Cardiac muscle cell (in vitro differentiated cells and primary cell): ENCODE data around the gene CARD9. TPM values are rescaled to one million over a fixed set of nuclear protein-coding genes. Genes with fewer than 3 reads are reported as not detected.

ENCODE experiments used
- DNase-seq, 2 donors: peaks; one replicate each; pipeline versions ENCODE4 v3.0.0 to v3.0.0-alpha.2; 2010 to 2017; ENCODE audit warnings: low read depth in 1 of 2, low spot score in 1 of 2
- H3K27ac ChIP-seq: fragments of 200-600 bp; sonication (generic); 2 replicates; pipeline ENCODE4 v1.5.1; 2016
- H3K27me3 ChIP-seq: fragments of 200-600 bp; sonication (generic); 2 replicates; pipeline ENCODE4 v1.6.0; 2016; ENCODE audit warnings: control low read depth
- H3K36me3 ChIP-seq: fragments of 200-600 bp; sonication (generic); 2 replicates; pipeline ENCODE4 v1.5.1; 2016; ENCODE audit warnings: control low read depth
- H3K4me1 ChIP-seq: fragments of 200-600 bp; sonication (generic); 2 replicates; pipeline ENCODE4 v1.8.1; 2017; ENCODE audit warnings: low read depth, mild to moderate bottlenecking, mixed run types
- H3K4me3 ChIP-seq: fragments of 200-600 bp; sonication (generic); 2 replicates; pipeline ENCODE4 v1.5.1; 2016; ENCODE audit warnings: mild to moderate bottlenecking
- H3K9me3 ChIP-seq: fragments of 200-600 bp; sonication (generic); 2 replicates; pipeline ENCODE4 v1.5.1; 2017; ENCODE audit warnings: low read depth, mild to moderate bottlenecking, control low read depth
- polyA plus RNA-seq: library from polyadenylated mRNA; unstranded; fragments of >200 nt; fragmentation: Nextera tagmentation; extraction: Ambion mirVana; gene quantifications from 2 replicates; pipeline ENCODE4 v1.2.1, GENCODE V29; 2016
- total RNA-seq: library from RNA; depleted of rRNA; stranded (reverse); fragments of >200 nt; gene quantifications from 2 replicates; pipeline ENCODE4 v1.2.3, GENCODE V29; 2016
- TF ChIP-seq, protein P1 (sequence below): IDR thresholded peaks from 2 replicates; pipeline ENCODE4 v1.5.1; 2012; ENCODE audit warnings: low read depth, mild to moderate bottlenecking, low read length

The CARD9 gene
- total and polyA plus RNA-seq, 2 experiments from 2014 or later = 2.1 TPM

DNA sequence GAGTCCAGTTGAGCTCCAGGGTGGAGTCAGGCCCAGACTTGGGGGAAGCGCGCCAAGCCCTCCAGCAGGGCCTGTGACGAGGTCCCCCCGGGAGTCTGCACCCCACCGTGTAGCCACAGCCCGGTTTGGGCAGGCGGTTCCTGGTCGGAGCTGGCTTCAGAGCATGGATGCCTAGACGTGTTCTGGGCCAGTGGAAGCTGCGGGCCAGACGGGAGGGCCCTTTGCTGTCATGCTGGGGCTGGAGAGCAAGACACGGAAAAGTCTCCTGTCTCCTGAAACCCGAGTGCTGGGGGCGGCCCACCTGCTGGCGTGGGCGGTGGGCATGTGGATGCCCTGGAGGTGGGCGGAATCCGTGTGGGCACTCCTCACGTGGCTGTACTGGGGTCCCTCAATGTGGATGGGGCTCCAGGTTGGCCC is 44.2 kb downstream of the CARD9 start:
- Histone ChIP-seq H3K4me1 (peaks cover 40% of the 10 kb centered on the region), H3K9me3 (no peaks in the 10 kb centered on the region), H3K27me3 (no peaks in the 10 kb centered on the region), H3K4me3 (peak overlapping the region; percentile 81), H3K27ac (peak overlapping the region; percentile 78), H3K36me3 (no peaks in the 10 kb centered on the region)
- peak in 1 of 2 donors; percentile 7 for DNase-seq
- TF ChIP-seq, protein P1, sequence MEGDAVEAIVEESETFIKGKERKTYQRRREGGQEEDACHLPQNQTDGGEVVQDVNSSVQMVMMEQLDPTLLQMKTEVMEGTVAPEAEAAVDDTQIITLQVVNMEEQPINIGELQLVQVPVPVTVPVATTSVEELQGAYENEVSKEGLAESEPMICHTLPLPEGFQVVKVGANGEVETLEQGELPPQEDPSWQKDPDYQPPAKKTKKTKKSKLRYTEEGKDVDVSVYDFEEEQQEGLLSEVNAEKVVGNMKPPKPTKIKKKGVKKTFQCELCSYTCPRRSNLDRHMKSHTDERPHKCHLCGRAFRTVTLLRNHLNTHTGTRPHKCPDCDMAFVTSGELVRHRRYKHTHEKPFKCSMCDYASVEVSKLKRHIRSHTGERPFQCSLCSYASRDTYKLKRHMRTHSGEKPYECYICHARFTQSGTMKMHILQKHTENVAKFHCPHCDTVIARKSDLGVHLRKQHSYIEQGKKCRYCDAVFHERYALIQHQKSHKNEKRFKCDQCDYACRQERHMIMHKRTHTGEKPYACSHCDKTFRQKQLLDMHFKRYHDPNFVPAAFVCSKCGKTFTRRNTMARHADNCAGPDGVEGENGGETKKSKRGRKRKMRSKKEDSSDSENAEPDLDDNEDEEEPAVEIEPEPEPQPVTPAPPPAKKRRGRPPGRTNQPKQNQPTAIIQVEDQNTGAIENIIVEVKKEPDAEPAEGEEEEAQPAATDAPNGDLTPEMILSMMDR = no peak

DNA sequence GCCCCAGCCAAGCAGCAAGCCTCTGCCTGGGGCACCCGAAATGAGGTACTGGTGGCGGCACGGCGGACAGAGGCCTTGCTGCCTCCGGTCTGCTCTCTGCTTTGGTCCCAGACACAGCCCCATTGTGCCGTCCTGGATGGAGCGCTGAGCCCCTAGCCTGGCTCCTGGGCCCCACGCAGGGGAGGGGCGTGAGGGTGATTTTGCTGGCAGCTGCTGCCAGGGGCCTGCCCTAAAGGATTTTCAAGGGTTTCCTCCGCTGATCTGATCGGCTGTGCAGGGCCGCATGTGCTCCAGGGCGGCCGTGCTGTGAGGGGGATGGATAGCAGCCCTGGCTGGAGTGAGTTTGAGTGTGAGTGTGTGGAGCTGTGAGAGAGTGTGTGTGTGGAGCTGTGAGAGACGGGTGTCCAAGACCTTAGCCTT is 44.8 kb downstream of the CARD9 start:
- TF ChIP-seq, protein P1 = no peak
- Histone ChIP-seq H3K27me3 (no peaks in the 10 kb centered on the region), H3K27ac (peak overlapping the region; percentile 78), H3K4me1 (peaks cover 41% of the 10 kb centered on the region), H3K36me3 (no peaks in the 10 kb centered on the region), H3K9me3 (no peaks in the 10 kb centered on the region), H3K4me3 (peak overlapping the region; percentile 81)
- DNase-seq = peak; percentile 68 to 83

DNA sequence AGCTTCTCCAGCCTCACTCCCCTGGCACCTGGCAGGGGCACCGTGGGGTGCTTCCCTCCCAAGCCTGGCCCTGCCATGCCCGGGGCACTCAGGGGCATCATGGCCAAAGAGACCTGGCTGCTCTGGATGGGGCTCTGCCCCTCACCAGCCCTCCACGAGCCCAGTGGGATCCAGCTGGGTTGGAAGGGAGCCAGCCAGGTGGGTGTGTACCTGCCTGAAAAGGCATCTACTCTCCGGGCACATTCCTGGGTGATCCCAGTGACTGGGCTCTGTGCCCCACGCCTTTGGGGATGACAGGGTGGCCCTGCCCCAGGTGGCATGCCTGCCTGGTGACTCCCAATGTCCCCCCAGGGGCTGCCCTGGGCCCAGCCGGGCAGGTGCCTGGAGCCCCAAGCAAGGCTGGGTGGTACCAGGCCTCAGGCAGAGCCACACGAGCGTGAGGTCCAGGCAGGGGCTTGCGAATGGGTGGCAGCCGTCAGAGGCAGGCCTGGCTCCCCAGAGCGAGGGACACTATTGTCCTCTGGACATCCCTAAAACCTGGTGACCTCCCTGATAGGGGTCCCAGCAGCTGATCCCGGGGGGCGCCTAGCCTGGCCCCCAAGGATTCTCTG is 45.4 kb downstream of the CARD9 start:
- peak overlapping the region; percentile 78 for H3K27ac ChIP-seq
- TF ChIP-seq, protein P1 = no peak
- peak in 1 of 2 donors; percentile 24 for DNase-seq
- H3K4me3 ChIP-seq = peak overlapping the region; percentile 81
- no peaks in the 10 kb centered on the region for H3K36me3 ChIP-seq
- no peaks in the 10 kb centered on the region for H3K27me3 ChIP-seq
- peaks cover 41% of the 10 kb centered on the region for H3K4me1 ChIP-seq
- H3K9me3 ChIP-seq = no peaks in the 10 kb centered on the region

DNA sequence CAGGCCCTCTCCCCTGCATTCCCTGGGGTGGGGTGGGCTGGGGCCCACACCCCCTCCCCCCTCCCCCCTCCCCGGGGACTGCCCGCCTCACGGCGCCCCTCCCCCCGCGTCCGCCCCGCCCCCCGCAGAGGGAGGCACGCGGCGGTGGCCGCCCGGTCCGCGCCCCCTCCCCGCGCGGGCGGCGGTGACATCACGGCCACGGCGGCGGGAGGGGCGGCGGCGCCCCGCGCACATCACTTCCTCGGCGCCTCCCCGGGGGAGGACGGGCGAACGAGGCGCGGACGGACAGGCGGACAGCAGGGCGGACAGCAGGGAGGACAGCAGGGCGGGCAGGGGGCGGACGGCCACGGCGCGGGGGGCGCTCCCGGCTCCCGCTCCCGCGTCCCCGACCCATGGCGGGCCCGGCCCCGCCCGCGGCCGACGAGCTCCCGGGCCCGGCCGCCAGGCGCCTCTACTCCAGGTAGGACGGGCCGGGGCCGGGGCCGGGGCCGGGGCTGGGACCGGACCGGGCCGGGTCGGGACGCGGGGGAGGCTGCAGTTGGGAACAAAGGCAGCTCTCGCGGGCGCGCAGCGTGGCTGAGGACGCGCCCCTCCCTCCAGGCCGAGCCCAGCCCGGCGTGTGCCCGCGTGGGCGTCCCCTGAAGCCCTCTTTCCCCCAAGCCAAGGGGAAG is 46.0 kb downstream of the CARD9 start, which contains the start of gene GPSM1:
TSS of gene GPSM1 (plus strand) at position 236 of the 671 bp plus-strand sequence. CDS start at position 393, 157 bp downstream.
- Histone ChIP-seq H3K36me3 (no peaks in the 10 kb centered on the region), H3K27ac (peak within 1 kb of the TSS; percentile 78), H3K4me1 (peaks cover 41% of the 10 kb centered on the region), H3K4me3 (peak within 1 kb of the TSS; percentile 81), H3K9me3 (no peaks in the 10 kb centered on the region), H3K27me3 (no peaks in the 10 kb centered on the region)
- DNase-seq = peak; percentile 51 to 69
- TF ChIP-seq, protein P1 = no peak

DNA sequence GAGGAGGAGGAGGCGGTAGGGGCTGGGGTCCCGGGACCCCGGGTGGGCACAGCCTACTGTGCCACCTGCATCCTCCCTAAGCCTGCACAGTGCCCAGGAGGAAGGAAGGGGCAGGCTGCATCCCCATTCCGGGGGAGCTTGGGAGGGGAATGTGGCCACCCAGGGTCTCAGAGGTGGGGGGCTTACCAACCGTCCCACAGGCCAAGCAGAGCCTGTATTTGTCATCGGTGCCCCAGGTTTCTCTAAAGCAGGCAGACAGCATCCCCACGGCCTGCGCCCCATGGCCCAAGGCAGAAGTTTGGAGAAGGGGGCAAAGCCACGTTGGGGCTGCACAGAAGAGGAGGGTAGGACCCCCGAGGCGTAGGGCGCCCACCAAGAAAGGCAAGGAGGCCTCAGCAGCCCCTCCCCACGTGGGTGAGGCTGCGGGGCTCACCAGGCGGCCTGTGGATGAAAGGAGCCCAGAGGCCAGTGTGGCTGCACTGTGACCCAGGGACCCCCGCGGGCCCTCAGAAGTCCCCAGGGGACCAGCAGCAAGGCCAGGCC is 46.6 kb downstream of the CARD9 start:
- peaks cover 41% of the 10 kb centered on the region for H3K4me1 ChIP-seq
- H3K4me3 ChIP-seq = peak overlapping the region; percentile 81
- no peaks in the 10 kb centered on the region for H3K36me3 ChIP-seq
- no peaks in the 10 kb centered on the region for H3K27me3 ChIP-seq
- DNase-seq = peak in 1 of 2 donors; percentile 6
- TF ChIP-seq, protein P1 = no peak
- peak overlapping the region; percentile 54 for H3K27ac ChIP-seq
- no peaks in the 10 kb centered on the region for H3K9me3 ChIP-seq
